Natural killer cell (primary cell): ENCODE measurements around the gene NUBP2. TPM values are rescaled to one million over a fixed set of nuclear protein-coding genes. Genes with fewer than 3 reads are reported as not detected.

Experiments
- ATAC-seq, 3 donors: fragments of 150-1000 bp in 2 of 3; fragments of 200-7000 bp in 1 of 3; cut with Tn5 transposase; 1 replicate in 1 of 3; 2 replicates in 2 of 3; pipeline ENCODE4 v1.10.0; 2021; ENCODE audit warnings: mild to moderate bottlenecking in 2 of 3, moderate library complexity in 2 of 3
- DNase-seq, 2 donors: peaks; one replicate each; pipeline versions ENCODE4 v3.0.0 to v3.0.0-alpha.2; 2013 to 2021; ENCODE audit warnings: mixed read lengths in 1 of 2
- H3K27ac ChIP-seq: one replicate; pipeline ENCODE4 v1.5.1; 2013; ENCODE audit warnings: mild to moderate bottlenecking, low read length
- H3K27me3 ChIP-seq: one replicate; pipeline ENCODE4 v1.6.1; 2013; ENCODE audit warnings: low read length; ENCODE audit not compliant: control insufficient read depth, insufficient read depth
- H3K36me3 ChIP-seq: one replicate; pipeline ENCODE4 v1.6.1; 2013; ENCODE audit warnings: low read length; ENCODE audit not compliant: control insufficient read depth, insufficient read depth
- H3K4me1 ChIP-seq: one replicate; pipeline ENCODE4 v1.6.1; 2013; ENCODE audit warnings: low read length; ENCODE audit not compliant: control insufficient read depth, insufficient read depth
- H3K4me3 ChIP-seq: one replicate; pipeline ENCODE4 v1.5.1; 2013; ENCODE audit warnings: low read length
- H3K9me3 ChIP-seq: one replicate; pipeline ENCODE4 v1.6.1; 2013; ENCODE audit warnings: low read length; ENCODE audit not compliant: control insufficient read depth, insufficient read depth
- H3K27ac Mint-ChIP-seq, 2 donors: one replicate each; pipeline ENCODE4 v1.8.0; 2022; ENCODE audit warnings: mild to moderate bottlenecking in 2 of 2, mixed read lengths in 2 of 2, moderate library complexity in 1 of 2
- H3K27me3 Mint-ChIP-seq, 2 donors: one replicate each; pipeline ENCODE4 v1.8.0; 2022; ENCODE audit warnings: low read depth in 2 of 2, mixed read lengths in 2 of 2
- H3K36me3 Mint-ChIP-seq: one replicate; pipeline ENCODE4 v1.8.0; 2022; ENCODE audit warnings: mixed read lengths
- H3K4me1 Mint-ChIP-seq, 2 donors: one replicate each; pipeline ENCODE4 v1.8.0; 2022; ENCODE audit warnings: mixed read lengths in 2 of 2
- H3K4me3 Mint-ChIP-seq: one replicate; pipeline ENCODE4 v1.8.0; 2022; ENCODE audit warnings: mild to moderate bottlenecking, moderate library complexity, mixed read lengths
- H3K9me3 Mint-ChIP-seq, 2 donors: one replicate each; pipeline ENCODE4 v1.8.0; 2022; ENCODE audit warnings: mixed read lengths in 2 of 2
- WGBS: methylation state at CpG from one replicate; pipeline ENCODE4 v1.1.7; 2013; ENCODE audit warnings: missing lambda C conversion rate; ENCODE audit not compliant: insufficient coverage; 5-methylcytosine and 5-hydroxymethylcytosine counted together
- intact Hi-C: fragments of 100-400 bp; cut with micrococcal nuclease; formaldehyde crosslinking; loops from one replicate; pipeline ENCODE4 v1.14.2; 2022
- total RNA-seq, 4 donors: library from RNA; stranded (reverse); fragments of 120-200 nt in 1 of 4; gene quantifications; one replicate each; pipeline versions ENCODE4 v1.2.3 to v1.2.4, GENCODE V29; 2013 to 2022
- TF ChIP-seq, protein P1 (sequence below): fragments of 200-600 bp; IDR thresholded peaks from one replicate; pipeline ENCODE4 v1.8.0; 2022; ENCODE audit warnings: antibody characterized with exemption

Gene NUBP2
- total RNA-seq, 3 donors from 2014 or later (not counting 1 experiment from before 2014, with no cell fraction given) = 39.5 to 51.9 (median 49.4) TPM

DNA sequence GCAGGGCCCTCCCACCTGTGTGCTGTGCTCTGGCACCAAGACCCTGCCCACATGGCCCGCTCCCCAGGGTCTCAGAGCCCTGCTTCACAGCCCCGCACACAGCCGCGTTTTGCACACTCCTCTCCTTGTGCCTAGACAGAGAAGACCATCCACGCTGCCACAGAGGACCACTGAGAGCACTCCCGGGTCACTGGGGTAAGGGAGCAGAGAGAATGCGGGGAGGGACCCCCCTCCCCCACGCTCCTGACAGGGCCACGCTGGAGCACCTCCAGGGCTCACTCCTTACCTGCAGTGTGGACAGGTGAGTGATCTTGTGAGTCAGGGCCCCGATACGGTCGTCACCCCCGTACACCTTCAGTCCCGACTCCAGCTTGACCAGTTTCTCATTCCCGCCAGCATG lies 36.9 kb downstream of the NUBP2 start:
- no peak overlapping the region for H3K4me3 ChIP-seq
- no peak overlapping the region for H3K4me3 Mint-ChIP-seq
- peaks cover under 1% of the 10 kb centered on the region for H3K4me1 ChIP-seq
- ATAC-seq = no peak
- H3K27ac Mint-ChIP-seq = no peak overlapping the region
- no peak for DNase-seq
- H3K9me3 Mint-ChIP-seq = no peaks in the 10 kb centered on the region
- peaks cover 0 to 8% of the 10 kb centered on the region in 2 donors for H3K4me1 Mint-ChIP-seq
- TF ChIP-seq, protein P1, sequence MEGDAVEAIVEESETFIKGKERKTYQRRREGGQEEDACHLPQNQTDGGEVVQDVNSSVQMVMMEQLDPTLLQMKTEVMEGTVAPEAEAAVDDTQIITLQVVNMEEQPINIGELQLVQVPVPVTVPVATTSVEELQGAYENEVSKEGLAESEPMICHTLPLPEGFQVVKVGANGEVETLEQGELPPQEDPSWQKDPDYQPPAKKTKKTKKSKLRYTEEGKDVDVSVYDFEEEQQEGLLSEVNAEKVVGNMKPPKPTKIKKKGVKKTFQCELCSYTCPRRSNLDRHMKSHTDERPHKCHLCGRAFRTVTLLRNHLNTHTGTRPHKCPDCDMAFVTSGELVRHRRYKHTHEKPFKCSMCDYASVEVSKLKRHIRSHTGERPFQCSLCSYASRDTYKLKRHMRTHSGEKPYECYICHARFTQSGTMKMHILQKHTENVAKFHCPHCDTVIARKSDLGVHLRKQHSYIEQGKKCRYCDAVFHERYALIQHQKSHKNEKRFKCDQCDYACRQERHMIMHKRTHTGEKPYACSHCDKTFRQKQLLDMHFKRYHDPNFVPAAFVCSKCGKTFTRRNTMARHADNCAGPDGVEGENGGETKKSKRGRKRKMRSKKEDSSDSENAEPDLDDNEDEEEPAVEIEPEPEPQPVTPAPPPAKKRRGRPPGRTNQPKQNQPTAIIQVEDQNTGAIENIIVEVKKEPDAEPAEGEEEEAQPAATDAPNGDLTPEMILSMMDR = no peak
- H3K36me3 ChIP-seq = peaks cover 47% of the 10 kb centered on the region
- H3K27ac ChIP-seq = no peak overlapping the region
- H3K9me3 ChIP-seq = no peaks in the 10 kb centered on the region
- 99% methylated on average over 15 of the region's 15 CpGs for WGBS
- H3K27me3 Mint-ChIP-seq = no peaks in the 10 kb centered on the region
- no peaks in the 10 kb centered on the region for H3K27me3 ChIP-seq
- H3K36me3 Mint-ChIP-seq = no peaks in the 10 kb centered on the region
- intact Hi-C loops = no loop called here

DNA sequence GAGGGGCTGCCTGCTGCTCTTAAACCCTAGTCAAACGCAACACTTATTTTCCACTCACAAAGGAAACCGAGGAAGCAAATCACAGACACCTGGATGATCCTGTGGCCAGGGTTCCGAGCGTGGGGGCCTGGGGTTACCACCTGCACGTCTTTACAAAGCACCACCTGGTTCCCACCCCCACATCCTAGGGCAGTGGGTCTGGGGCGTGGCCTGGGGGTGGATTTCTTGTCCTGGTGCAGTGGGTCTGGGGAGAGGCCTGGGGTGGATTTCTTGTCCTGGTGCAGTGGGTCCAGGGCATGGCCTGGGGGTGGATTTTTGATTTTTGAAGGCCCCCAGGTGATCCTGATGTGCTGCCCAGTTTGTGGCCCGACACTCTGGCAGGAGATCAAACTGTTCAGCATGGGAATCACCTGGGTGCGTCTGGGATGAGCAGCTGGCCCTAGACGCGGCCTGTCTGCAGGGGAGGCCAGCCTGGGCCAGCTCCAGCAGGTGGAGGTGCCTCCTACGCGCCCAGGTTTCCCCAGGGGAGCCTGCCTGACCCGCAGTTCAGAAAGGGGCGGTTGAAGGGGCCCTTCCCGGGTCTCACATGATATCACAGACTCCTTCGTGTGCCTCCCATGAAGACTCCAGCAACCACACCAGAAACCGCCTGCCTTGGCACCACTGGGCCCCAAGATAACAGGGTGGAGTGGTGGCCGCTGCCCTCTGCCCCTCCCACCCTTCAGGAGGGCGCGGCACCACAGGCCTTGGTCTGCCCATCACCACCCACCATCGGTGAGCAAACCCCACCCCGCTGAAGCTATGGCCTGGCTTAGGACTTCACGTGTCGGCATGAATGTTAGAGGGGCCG lies 37.6 kb downstream of the NUBP2 start:
- Mint-ChIP-seq H3K9me3 (no peaks in the 10 kb centered on the region), H3K36me3 (no peaks in the 10 kb centered on the region), H3K4me3 (no peak overlapping the region), H3K27me3 (no peaks in the 10 kb centered on the region), H3K4me1 (peaks cover 0 to 11% of the 10 kb centered on the region in 2 donors), H3K27ac (no peak overlapping the region)
- Histone ChIP-seq H3K4me1 (peaks cover 6% of the 10 kb centered on the region), H3K9me3 (no peaks in the 10 kb centered on the region), H3K27me3 (no peaks in the 10 kb centered on the region), H3K4me3 (no peak overlapping the region), H3K36me3 (peaks cover 47% of the 10 kb centered on the region), H3K27ac (no peak overlapping the region)
- TF ChIP-seq, protein P1 = no peak
- intact Hi-C loops = no loop called here
- WGBS = 93% methylated on average over 24 of the region's 25 CpGs
- DNase-seq = no peak
- ATAC-seq = no peak

DNA sequence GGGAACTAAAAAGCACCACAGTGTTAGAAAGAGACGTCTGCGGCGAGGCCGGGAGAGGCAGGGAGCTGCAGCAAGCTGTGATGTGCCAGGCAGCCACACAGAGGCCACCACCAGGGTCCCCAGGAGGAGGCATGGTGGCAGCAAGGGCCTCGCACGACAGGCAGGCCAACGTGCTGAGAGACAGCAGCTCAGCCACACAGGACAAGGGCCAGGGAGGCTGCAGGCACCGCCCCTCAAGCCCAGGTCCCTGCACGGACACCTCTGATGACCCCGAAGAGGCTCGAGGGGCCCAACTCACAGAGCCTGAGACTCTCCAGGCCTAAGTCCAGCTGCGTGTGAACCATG lies 38.2 kb downstream of the NUBP2 start:
- H3K4me3 ChIP-seq = no peak overlapping the region
- 95% methylated on average over 12 of the region's 12 CpGs for WGBS
- DNase-seq = no peak
- Mint-ChIP-seq H3K27me3 (no peaks in the 10 kb centered on the region), H3K36me3 (no peaks in the 10 kb centered on the region), H3K27ac (no peak overlapping the region), H3K4me3 (no peak overlapping the region), H3K4me1 (peaks cover 0 to 11% of the 10 kb centered on the region in 2 donors), H3K9me3 (no peaks in the 10 kb centered on the region)
- H3K27me3 ChIP-seq = no peaks in the 10 kb centered on the region
- TF ChIP-seq, protein P1 = no peak
- intact Hi-C loops = no loop called here
- H3K9me3 ChIP-seq = no peaks in the 10 kb centered on the region
- no peak for ATAC-seq
- H3K4me1 ChIP-seq = peaks cover 12% of the 10 kb centered on the region
- H3K27ac ChIP-seq = no peak overlapping the region
- peaks cover 45% of the 10 kb centered on the region for H3K36me3 ChIP-seq
